HEK293 (cell line): ENCODE data around the gene SMPDL3A.

ENCODE experiments used
- KLF9 ChIP-seq: fragments of 450-650 bp; formaldehyde crosslinking; IDR thresholded peaks from 2 replicates; pipeline ENCODE4 v1.5.1; 2016; ENCODE audit warnings: missing biosample characterization, missing genetic modification characterization, low read depth
- SETDB1 ChIP-seq: IDR thresholded peaks from one replicate; pipeline ENCODE4 v1.6.1; 2017; ENCODE audit warnings: mild to moderate bottlenecking, low read length, moderate library complexity, mixed read lengths; ENCODE audit not compliant: insufficient read length
- YY1 ChIP-seq: fragments of 450-650 bp; formaldehyde crosslinking; IDR thresholded peaks from 2 replicates; pipeline ENCODE4 v1.5.1; 2018; ENCODE audit warnings: missing biosample characterization, missing genetic modification characterization
- ZIC2 ChIP-seq: fragments of 450-650 bp; formaldehyde crosslinking; IDR thresholded peaks from 2 replicates; pipeline ENCODE4 v1.5.1; 2016; ENCODE audit warnings: missing biosample characterization, missing genetic modification characterization
- ZNF138 ChIP-seq: fragments of 450-650 bp; formaldehyde crosslinking; IDR thresholded peaks from 2 replicates; pipeline ENCODE4 v1.5.1; 2016; ENCODE audit warnings: missing biosample characterization, missing genetic modification characterization, borderline replicate concordance
- ZNF184 ChIP-seq: fragments of 450-650 bp; IDR thresholded peaks from 2 replicates; pipeline ENCODE4 v1.5.1; 2018; ENCODE audit warnings: missing biosample characterization, mild to moderate bottlenecking, missing genetic modification characterization
- ZNF274 ChIP-seq, 2 experiments: fragments of 200-500 bp in 1 of 2; fragments of 450-650 bp in 1 of 2; sonication (Bioruptor generic) in 1 of 2; formaldehyde crosslinking in 1 of 2; IDR thresholded peaks; 2 replicates each; pipeline versions ENCODE4 v1.5.1 to v1.6.1; 2014 to 2016; ENCODE audit warnings: borderline replicate concordance in 1 of 2, inconsistent platforms in 1 of 2, low read length in 1 of 2, missing biosample characterization in 1 of 2, missing genetic modification characterization in 1 of 2
- ZNF776 ChIP-seq: fragments of 450-650 bp; formaldehyde crosslinking; IDR thresholded peaks from 2 replicates; pipeline ENCODE4 v1.5.0; 2017; ENCODE audit warnings: missing biosample characterization, missing genetic modification characterization, borderline replicate concordance
- ZNF843 ChIP-seq: fragments of 450-650 bp; formaldehyde crosslinking; IDR thresholded peaks from 2 replicates; pipeline ENCODE4 v1.5.1; 2016; ENCODE audit warnings: missing biosample characterization, missing genetic modification characterization
- TF ChIP-seq, protein P1 (sequence below): fragments of 450-650 bp; formaldehyde crosslinking; IDR thresholded peaks from 2 replicates; pipeline ENCODE4 v1.5.1; 2016; ENCODE audit warnings: missing biosample characterization, missing genetic modification characterization, borderline replicate concordance
- TF ChIP-seq, protein P2 (sequence below): fragments of 450-650 bp; formaldehyde crosslinking; IDR thresholded peaks from 2 replicates; pipeline ENCODE4 v1.5.1; 2016; ENCODE audit warnings: missing biosample characterization, missing genetic modification characterization
- TF ChIP-seq, protein P3 (sequence below): fragments of 450-650 bp; formaldehyde crosslinking; IDR thresholded peaks from 2 replicates; pipeline ENCODE4 v1.5.1; 2016; ENCODE audit warnings: missing biosample characterization, missing genetic modification characterization
- TF ChIP-seq, protein P4 (sequence below): fragments of 450-650 bp; formaldehyde crosslinking; IDR thresholded peaks from 2 replicates; pipeline ENCODE4 v1.5.1; 2017; ENCODE audit warnings: missing biosample characterization, missing genetic modification characterization
- TF ChIP-seq, protein P5 (sequence below): sonication (generic); formaldehyde crosslinking; IDR thresholded peaks from 2 replicates; pipeline ENCODE4 v1.8.1; 2022; ENCODE audit warnings: mild to moderate bottlenecking, moderate library complexity, missing genetic modification reagents

DNA sequence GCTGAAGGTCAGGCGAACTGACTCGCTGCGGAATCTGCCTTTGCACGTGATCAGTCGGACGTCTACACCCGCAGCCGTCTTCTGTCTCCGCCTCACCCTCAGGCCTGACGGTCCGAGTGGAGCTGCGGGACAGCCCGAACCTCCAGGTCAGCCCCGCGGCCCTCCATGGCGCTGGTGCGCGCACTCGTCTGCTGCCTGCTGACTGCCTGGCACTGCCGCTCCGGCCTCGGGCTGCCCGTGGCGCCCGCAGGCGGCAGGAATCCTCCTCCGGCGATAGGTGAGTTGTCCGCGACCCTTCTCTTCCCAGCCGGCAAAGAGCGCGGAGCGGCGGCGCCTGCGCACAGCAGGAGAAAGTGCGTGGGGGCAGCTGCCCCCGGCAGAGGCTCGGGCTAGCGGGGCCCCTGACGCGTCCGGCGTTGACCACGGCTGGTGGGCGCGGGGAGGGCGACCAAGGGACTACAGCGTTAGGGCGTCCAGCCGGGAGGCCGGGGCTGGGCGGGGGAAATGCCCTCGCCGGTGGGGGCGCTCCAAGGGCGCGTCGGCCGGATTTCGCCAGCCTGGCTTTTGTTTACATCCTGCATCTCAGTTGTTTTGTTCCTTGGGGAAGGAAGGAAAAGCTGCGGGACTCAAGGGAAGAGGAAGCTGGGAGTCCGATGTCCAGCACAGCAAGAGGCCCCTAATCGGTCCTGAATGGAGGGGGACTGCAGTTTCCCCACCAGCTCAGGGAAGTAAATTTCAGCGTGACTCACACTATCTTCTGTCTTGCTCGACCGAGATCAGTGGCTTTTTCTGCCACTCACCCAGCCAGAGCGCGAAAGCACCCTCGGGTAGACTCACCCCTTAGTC lies at the start of gene SMPDL3A:
- TF ChIP-seq ZNF776 (tag by site-specific recombination) = no peak
- TF ChIP-seq, protein P1, sequence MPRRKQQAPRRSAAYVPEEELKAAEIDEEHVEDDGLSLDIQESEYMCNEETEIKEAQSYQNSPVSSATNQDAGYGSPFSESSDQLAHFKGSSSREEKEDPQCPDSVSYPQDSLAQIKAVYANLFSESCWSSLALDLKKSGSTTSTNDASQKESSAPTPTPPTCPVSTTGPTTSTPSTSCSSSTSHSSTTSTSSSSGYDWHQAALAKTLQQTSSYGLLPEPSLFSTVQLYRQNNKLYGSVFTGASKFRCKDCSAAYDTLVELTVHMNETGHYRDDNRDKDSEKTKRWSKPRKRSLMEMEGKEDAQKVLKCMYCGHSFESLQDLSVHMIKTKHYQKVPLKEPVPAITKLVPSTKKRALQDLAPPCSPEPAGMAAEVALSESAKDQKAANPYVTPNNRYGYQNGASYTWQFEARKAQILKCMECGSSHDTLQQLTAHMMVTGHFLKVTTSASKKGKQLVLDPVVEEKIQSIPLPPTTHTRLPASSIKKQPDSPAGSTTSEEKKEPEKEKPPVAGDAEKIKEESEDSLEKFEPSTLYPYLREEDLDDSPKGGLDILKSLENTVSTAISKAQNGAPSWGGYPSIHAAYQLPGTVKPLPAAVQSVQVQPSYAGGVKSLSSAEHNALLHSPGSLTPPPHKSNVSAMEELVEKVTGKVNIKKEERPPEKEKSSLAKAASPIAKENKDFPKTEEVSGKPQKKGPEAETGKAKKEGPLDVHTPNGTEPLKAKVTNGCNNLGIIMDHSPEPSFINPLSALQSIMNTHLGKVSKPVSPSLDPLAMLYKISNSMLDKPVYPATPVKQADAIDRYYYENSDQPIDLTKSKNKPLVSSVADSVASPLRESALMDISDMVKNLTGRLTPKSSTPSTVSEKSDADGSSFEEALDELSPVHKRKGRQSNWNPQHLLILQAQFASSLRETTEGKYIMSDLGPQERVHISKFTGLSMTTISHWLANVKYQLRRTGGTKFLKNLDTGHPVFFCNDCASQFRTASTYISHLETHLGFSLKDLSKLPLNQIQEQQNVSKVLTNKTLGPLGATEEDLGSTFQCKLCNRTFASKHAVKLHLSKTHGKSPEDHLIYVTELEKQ (tag by site-specific recombination) = no peak
- TF ChIP-seq ZIC2 = peak; percentile 92
- TF ChIP-seq, protein P2, sequence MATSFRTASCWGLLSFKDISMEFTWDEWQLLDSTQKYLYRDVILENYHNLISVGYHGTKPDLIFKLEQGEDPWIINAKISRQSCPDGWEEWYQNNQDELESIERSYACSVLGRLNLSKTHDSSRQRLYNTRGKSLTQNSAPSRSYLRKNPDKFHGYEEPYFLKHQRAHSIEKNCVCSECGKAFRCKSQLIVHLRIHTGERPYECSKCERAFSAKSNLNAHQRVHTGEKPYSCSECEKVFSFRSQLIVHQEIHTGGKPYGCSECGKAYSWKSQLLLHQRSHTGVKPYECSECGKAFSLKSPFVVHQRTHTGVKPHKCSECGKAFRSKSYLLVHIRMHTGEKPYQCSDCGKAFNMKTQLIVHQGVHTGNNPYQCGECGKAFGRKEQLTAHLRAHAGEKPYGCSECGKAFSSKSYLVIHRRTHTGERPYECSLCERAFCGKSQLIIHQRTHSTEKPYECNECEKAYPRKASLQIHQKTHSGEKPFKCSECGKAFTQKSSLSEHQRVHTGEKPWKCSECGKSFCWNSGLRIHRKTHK (tag by site-specific recombination) = no peak
- TF ChIP-seq, protein P3, sequence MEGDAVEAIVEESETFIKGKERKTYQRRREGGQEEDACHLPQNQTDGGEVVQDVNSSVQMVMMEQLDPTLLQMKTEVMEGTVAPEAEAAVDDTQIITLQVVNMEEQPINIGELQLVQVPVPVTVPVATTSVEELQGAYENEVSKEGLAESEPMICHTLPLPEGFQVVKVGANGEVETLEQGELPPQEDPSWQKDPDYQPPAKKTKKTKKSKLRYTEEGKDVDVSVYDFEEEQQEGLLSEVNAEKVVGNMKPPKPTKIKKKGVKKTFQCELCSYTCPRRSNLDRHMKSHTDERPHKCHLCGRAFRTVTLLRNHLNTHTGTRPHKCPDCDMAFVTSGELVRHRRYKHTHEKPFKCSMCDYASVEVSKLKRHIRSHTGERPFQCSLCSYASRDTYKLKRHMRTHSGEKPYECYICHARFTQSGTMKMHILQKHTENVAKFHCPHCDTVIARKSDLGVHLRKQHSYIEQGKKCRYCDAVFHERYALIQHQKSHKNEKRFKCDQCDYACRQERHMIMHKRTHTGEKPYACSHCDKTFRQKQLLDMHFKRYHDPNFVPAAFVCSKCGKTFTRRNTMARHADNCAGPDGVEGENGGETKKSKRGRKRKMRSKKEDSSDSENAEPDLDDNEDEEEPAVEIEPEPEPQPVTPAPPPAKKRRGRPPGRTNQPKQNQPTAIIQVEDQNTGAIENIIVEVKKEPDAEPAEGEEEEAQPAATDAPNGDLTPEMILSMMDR (tag by site-specific recombination) = peak; percentile 94
- no peak for TF ChIP-seq ZNF274 (IDR thresholded peaks at IDR 0.05; ENCODE audit: low read length)
- TF ChIP-seq ZNF274 (tag by site-specific recombination; IDR thresholded peaks at IDR 0.05; ENCODE audit: borderline replicate concordance) = no peak
- no peak for TF ChIP-seq ZNF138 (tag by site-specific recombination)
- no peak for TF ChIP-seq ZNF843 (tag by site-specific recombination)
- TF ChIP-seq ZNF184 (tag by site-specific recombination) = no peak
- no peak for TF ChIP-seq YY1 (tag by site-specific recombination)
- no peak for TF ChIP-seq KLF9
- TF ChIP-seq, protein P4, sequence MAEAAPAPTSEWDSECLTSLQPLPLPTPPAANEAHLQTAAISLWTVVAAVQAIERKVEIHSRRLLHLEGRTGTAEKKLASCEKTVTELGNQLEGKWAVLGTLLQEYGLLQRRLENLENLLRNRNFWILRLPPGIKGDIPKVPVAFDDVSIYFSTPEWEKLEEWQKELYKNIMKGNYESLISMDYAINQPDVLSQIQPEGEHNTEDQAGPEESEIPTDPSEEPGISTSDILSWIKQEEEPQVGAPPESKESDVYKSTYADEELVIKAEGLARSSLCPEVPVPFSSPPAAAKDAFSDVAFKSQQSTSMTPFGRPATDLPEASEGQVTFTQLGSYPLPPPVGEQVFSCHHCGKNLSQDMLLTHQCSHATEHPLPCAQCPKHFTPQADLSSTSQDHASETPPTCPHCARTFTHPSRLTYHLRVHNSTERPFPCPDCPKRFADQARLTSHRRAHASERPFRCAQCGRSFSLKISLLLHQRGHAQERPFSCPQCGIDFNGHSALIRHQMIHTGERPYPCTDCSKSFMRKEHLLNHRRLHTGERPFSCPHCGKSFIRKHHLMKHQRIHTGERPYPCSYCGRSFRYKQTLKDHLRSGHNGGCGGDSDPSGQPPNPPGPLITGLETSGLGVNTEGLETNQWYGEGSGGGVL (tag by site-specific recombination) = peak; percentile 36
- TF ChIP-seq SETDB1 = no peak
- TF ChIP-seq, protein P5, sequence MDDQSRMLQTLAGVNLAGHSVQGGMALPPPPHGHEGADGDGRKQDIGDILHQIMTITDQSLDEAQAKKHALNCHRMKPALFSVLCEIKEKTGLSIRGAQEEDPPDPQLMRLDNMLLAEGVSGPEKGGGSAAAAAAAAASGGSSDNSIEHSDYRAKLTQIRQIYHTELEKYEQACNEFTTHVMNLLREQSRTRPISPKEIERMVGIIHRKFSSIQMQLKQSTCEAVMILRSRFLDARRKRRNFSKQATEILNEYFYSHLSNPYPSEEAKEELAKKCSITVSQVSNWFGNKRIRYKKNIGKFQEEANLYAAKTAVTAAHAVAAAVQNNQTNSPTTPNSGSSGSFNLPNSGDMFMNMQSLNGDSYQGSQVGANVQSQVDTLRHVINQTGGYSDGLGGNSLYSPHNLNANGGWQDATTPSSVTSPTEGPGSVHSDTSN = peak; percentile 67; the same call in 1 of the 2 replicates
